HFFc6 (cell line): ENCODE measurements around the gene GPR179. TPM values are rescaled to one million over a fixed set of nuclear protein-coding genes. Genes with fewer than 3 reads are reported as not detected.

Experiments
- DNase-seq: peaks from one replicate; pipeline ENCODE4 v3.0.0-alpha.2; 2018
- H3K27ac Mint-ChIP-seq: 2 replicates; pipeline ENCODE4 v1.8.0; 2020; ENCODE audit warnings: mild to moderate bottlenecking, mixed read lengths
- H3K27me3 Mint-ChIP-seq: 2 replicates; pipeline ENCODE4 v1.8.0; 2021; ENCODE audit warnings: mild to moderate bottlenecking, moderate library complexity, mixed read lengths; ENCODE audit not compliant: insufficient read depth
- H3K36me3 Mint-ChIP-seq: 2 replicates; pipeline ENCODE4 v1.8.0; 2021; ENCODE audit warnings: low read depth, mixed read lengths
- H3K4me1 Mint-ChIP-seq: 2 replicates; pipeline ENCODE4 v1.8.0; 2020; ENCODE audit warnings: low read depth, mixed read lengths
- H3K4me3 Mint-ChIP-seq: 2 replicates; pipeline ENCODE4 v1.8.0; 2020; ENCODE audit warnings: mild to moderate bottlenecking, moderate library complexity, mixed read lengths
- H3K9me3 Mint-ChIP-seq: 2 replicates; pipeline ENCODE4 v1.8.0; 2020; ENCODE audit warnings: mild to moderate bottlenecking, mixed read lengths
- total RNA-seq, 6 experiments: library from RNA; stranded (reverse); fragmentation: NEBNext Ultra II Directional; extraction: Animal tissue kit (Norgen Biotek cat#: 25700); gene quantifications; 2 replicates in 1 of 6; 3 replicates in 5 of 6; pipeline ENCODE4 v1.2.3, GENCODE V29; 2021
- TF ChIP-seq, protein P1 (sequence below): fragments of 200-600 bp; sonication (generic); IDR thresholded peaks from 2 replicates; pipeline ENCODE4 v1.5.0; 2021; ENCODE audit warnings: antibody characterized with exemption, mild to moderate bottlenecking

The GPR179 gene
- total RNA-seq, 6 experiments from 2014 or later = not detected

DNA sequence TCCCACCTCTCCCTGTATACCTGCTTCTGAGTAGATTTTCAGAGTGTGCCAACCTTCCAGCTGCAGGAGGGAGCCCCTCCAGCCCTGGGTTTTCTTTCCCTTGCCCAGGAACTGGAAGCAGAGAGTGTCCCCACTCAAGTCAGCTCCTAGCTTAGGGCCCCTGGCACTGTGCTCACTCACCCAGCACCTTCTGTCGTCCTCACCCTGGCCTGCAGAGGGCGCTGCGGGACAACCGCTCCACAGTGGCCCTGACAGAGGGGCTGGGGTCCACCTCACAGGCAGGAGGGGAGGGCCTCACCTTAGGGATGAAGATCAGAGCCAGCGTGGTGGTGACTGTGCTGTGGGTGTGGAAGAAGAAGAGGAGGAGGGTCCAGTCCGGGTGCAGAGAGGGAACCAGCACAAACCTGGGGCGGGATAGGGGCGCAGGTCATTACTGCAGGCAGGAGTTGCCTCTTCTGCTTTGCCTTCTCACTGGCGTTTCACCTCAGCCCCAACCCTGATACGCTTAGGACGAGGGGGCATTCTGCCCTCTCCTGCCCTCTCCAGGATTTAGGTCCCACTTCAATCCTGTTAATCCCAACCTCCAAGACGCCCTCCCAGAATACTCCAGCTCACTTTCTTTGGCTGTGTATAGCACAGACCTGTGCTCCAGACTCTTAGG, 10.0 kb downstream of the GPR179 start:
- DNase-seq = no peak
- no peaks in the 10 kb centered on the region for H3K9me3 Mint-ChIP-seq
- no peak overlapping the region for H3K4me3 Mint-ChIP-seq
- no peaks in the 10 kb centered on the region for H3K4me1 Mint-ChIP-seq
- peaks cover 43% of the 10 kb centered on the region for H3K27me3 Mint-ChIP-seq
- no peak overlapping the region for H3K27ac Mint-ChIP-seq
- H3K36me3 Mint-ChIP-seq = no peaks in the 10 kb centered on the region
- TF ChIP-seq, protein P1, sequence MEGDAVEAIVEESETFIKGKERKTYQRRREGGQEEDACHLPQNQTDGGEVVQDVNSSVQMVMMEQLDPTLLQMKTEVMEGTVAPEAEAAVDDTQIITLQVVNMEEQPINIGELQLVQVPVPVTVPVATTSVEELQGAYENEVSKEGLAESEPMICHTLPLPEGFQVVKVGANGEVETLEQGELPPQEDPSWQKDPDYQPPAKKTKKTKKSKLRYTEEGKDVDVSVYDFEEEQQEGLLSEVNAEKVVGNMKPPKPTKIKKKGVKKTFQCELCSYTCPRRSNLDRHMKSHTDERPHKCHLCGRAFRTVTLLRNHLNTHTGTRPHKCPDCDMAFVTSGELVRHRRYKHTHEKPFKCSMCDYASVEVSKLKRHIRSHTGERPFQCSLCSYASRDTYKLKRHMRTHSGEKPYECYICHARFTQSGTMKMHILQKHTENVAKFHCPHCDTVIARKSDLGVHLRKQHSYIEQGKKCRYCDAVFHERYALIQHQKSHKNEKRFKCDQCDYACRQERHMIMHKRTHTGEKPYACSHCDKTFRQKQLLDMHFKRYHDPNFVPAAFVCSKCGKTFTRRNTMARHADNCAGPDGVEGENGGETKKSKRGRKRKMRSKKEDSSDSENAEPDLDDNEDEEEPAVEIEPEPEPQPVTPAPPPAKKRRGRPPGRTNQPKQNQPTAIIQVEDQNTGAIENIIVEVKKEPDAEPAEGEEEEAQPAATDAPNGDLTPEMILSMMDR = peak; percentile 88

DNA sequence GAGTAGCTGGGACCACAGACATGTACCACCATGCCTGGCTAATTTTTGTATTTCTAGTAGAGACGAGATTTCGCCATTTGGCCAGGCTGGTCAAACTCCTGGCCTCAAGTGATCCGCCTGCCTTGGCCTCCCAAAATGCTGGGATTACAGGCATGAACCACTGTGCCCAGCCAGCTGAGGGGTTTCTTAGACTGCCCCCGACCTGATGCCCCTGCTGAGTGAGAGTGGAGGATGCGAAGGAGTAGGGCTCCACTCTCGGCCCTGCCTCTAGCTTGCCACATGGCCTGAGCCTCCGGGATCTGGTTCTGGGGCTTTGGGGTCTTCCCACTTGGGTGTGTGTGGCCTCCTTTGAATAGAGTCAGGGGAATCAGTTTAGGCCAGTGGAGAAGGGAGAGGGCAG, 11.0 kb downstream of the GPR179 start:
- Mint-ChIP-seq H3K9me3 (no peaks in the 10 kb centered on the region), H3K4me1 (no peaks in the 10 kb centered on the region), H3K36me3 (no peaks in the 10 kb centered on the region), H3K27me3 (peaks cover 41% of the 10 kb centered on the region), H3K27ac (no peak overlapping the region), H3K4me3 (no peak overlapping the region)
- TF ChIP-seq, protein P1 = no peak
- no peak for DNase-seq

GRCh38 chr17:38330941-38331411, 12.8 kb downstream of the GPR179 start:
- no peak for DNase-seq
- Mint-ChIP-seq H3K27me3 (peaks cover 40% of the 10 kb centered on the region), H3K4me3 (no peak overlapping the region), H3K9me3 (no peaks in the 10 kb centered on the region), H3K4me1 (no peaks in the 10 kb centered on the region), H3K36me3 (no peaks in the 10 kb centered on the region), H3K27ac (no peak overlapping the region)
- TF ChIP-seq, protein P1 = no peak

DNA sequence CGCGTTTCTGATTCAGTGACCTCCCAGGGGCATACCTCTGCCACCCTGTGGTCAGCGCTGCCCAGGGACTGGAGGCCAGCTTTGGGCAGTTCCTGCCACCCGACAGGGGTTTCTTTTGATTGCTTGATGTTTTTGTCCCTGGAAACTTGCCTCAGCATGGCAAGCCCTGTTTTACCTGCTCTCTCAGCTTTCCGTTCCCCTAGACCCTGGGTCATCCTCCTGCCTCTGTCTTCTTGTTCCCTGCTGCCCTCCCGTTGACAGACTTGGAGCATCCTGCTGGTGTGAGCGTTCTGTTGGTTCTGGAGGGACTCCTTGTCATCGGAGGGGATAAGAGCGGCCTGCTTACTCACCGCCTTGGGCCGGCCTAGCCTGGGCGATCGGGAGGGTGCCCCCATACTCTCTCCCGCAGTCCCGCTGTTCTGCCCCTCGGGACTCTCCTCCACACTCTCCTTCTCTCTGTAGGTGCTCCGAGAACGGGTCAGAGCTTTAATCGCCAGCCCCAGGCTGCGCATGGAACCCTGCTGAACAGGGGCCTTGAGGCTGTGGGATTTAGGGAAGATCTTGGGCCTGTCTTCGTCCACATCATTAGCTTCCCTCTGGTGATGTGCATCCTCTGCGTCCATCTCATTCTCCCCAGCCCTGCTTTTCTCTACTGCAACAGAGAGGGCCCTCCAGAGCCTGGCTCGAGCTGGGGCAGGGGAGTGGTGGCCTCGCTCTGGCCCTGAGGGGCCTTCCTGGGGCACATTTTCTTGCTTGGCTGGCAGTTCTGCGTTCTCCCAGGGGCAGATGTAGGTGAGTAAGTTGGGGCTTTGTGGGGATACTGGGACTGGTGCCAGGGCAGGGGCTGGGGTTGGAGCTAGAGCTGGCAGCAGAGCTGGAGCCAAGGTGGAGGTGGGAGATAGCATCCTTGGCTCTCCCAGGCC, 13.7 kb downstream of the GPR179 start:
- peaks cover 34% of the 10 kb centered on the region for H3K27me3 Mint-ChIP-seq
- TF ChIP-seq, protein P1 = no peak
- no peaks in the 10 kb centered on the region for H3K9me3 Mint-ChIP-seq
- H3K4me1 Mint-ChIP-seq = no peaks in the 10 kb centered on the region
- DNase-seq = no peak
- H3K4me3 Mint-ChIP-seq = no peak overlapping the region
- H3K27ac Mint-ChIP-seq = no peak overlapping the region
- no peaks in the 10 kb centered on the region for H3K36me3 Mint-ChIP-seq

DNA sequence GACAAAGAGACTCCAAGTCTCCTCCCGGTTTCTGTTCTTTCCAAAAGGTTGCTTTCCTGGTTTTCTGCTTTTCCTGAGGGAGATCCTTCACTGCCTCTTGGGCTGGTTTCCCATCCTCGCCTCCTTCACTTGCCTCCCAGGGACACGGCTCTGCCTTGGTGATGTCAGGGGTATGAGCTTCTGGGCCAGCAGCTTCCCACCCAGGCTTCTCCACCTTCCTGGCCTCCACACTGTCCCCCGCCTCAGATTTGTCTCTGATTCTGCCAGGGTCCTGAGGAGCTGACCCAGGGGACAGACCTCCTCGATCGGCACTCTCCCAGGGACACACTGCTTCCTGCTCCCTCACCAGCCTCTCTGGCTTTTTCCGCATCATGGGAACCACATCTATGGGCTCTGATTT, 14.5 kb downstream of the GPR179 start:
- DNase-seq = no peak
- Mint-ChIP-seq H3K4me1 (no peaks in the 10 kb centered on the region), H3K27ac (no peak overlapping the region), H3K36me3 (no peaks in the 10 kb centered on the region), H3K9me3 (no peaks in the 10 kb centered on the region), H3K4me3 (no peak overlapping the region), H3K27me3 (peaks cover 31% of the 10 kb centered on the region)
- TF ChIP-seq, protein P1 = no peak
